K562 (cell line): ENCODE results near the gene EIF4G1. TPM values are rescaled to one million over a fixed set of nuclear protein-coding genes. Genes with fewer than 3 reads are reported as not detected.

ENCODE experiments used
- ARID1B ChIP-seq: fragments of 450-650 bp; IDR thresholded peaks from 2 replicates; pipeline ENCODE4 v1.6.1; 2016; ENCODE audit warnings: antibody characterized with exemption, mild to moderate bottlenecking, inconsistent platforms
- KLF10 ChIP-seq: fragments of 250-450 bp; sonication (Bioruptor Pico); IDR thresholded peaks from 2 replicates; pipeline ENCODE4 v1.6.1; 2021; ENCODE audit warnings: matching md5 sums
- KLF13 ChIP-seq: fragments of 450-650 bp; IDR thresholded peaks from 2 replicates; pipeline ENCODE4 v1.6.1; 2016; ENCODE audit warnings: missing genetic modification characterization, low read depth, mild to moderate bottlenecking, missing compliant biosample characterization, moderate library complexity, borderline replicate concordance
- MTA1 ChIP-seq: fragments of 450-650 bp; IDR thresholded peaks from 2 replicates; pipeline ENCODE4 v1.6.1; 2017; ENCODE audit warnings: borderline replicate concordance
- NR3C1 ChIP-seq: sonication (generic); formaldehyde crosslinking; IDR thresholded peaks from 2 replicates; pipeline ENCODE4 v1.8.1; 2022; ENCODE audit warnings: missing genetic modification reagents
- PHF8 ChIP-seq: fragments of 200-600 bp; sonication (generic); IDR thresholded peaks from 2 replicates; pipeline ENCODE4 v1.6.1; 2012; ENCODE audit warnings: mixed run types, mild to moderate bottlenecking, inconsistent platforms, low read length, moderate library complexity, borderline replicate concordance
- POLR2H ChIP-seq: IDR thresholded peaks from 2 replicates; pipeline ENCODE4 v1.6.1; 2016; ENCODE audit warnings: missing genetic modification characterization, low read depth, mild to moderate bottlenecking, control low read depth, missing compliant biosample characterization, moderate library complexity
- RBFOX2 ChIP-seq: fragments of 200-400 bp; formaldehyde crosslinking; IDR thresholded peaks from 2 replicates; pipeline ENCODE4 v1.6.1; 2017; ENCODE audit warnings: low read depth, mild to moderate bottlenecking, low read length, moderate library complexity
- TAF7 ChIP-seq: fragments of 450-650 bp; IDR thresholded peaks from 2 replicates; pipeline ENCODE4 v1.6.1; 2016; ENCODE audit warnings: missing genetic modification characterization, missing compliant biosample characterization
- TARDBP ChIP-seq: fragments of 450-650 bp; IDR thresholded peaks from 2 replicates; pipeline ENCODE4 v1.6.1; 2016
- ZBED1 ChIP-seq: IDR thresholded peaks from 2 replicates; pipeline ENCODE4 v1.6.1; 2014
- ZNF282 ChIP-seq: sonication (generic); formaldehyde crosslinking; IDR thresholded peaks from 2 replicates; pipeline ENCODE4 v1.8.1; 2023; ENCODE audit warnings: missing genetic modification reagents
- ZNF780A ChIP-seq: fragments of 250-450 bp; sonication (Bioruptor Pico); IDR thresholded peaks from 2 replicates; pipeline ENCODE4 v1.5.0; 2021; ENCODE audit warnings: mild to moderate bottlenecking
- polyA plus RNA-seq, 8 experiments: library from polyadenylated mRNA; depleted of rRNA in 4 of 8; stranded (reverse) in 5 of 8; unstranded in 3 of 8; fragments of >200 nt; fragmentation: Nextera tagmentation in 2 of 8; fragmentation: Illumina TruSeq in 1 of 8; extraction: Ambion mirVana in 2 of 8; extraction: Trizol in 1 of 8; gene quantifications; 2 replicates each; pipeline versions ENCODE4 v1.2.1 to v1.2.3, GENCODE V29; 2011 to 2014; ENCODE audit warnings: inconsistent platforms in 1 of 8, missing spikeins in 1 of 8
- total RNA-seq, 7 experiments: library from RNA; depleted of rRNA in 6 of 7; stranded (reverse); fragments of >200 nt in 6 of 7; fragmentation: Illumina TruSeq in 2 of 7; extraction: Trizol in 2 of 7; gene quantifications; 2 replicates each; pipeline versions ENCODE4 v1.2.1 to v1.2.3, GENCODE V29; 2011 to 2021; ENCODE audit warnings: low replicate concordance in 1 of 7
- TF ChIP-seq, protein P1 (sequence below): fragments of 450-650 bp; IDR thresholded peaks from 2 replicates; pipeline ENCODE4 v1.6.1; 2016; ENCODE audit warnings: low read depth
- TF ChIP-seq, protein P2 (sequence below): fragments of 150-350 bp; conservative IDR thresholded peaks from 2 replicates; pipeline ENCODE4 v1.6.1; 2014; ENCODE audit warnings: low read length
- TF ChIP-seq, protein P3 (sequence below): sonication (generic); formaldehyde crosslinking; IDR thresholded peaks from 2 replicates; pipeline ENCODE4 v1.8.0; 2022; ENCODE audit warnings: mild to moderate bottlenecking, missing genetic modification reagents

EIF4G1 gene
- total and polyA plus RNA-seq, 9 of the 15 experiments (the other 6 are each of a cell fraction or from before 2014, with no cell fraction given), result 4.6 to 505 (median 155) TPM

DNA sequence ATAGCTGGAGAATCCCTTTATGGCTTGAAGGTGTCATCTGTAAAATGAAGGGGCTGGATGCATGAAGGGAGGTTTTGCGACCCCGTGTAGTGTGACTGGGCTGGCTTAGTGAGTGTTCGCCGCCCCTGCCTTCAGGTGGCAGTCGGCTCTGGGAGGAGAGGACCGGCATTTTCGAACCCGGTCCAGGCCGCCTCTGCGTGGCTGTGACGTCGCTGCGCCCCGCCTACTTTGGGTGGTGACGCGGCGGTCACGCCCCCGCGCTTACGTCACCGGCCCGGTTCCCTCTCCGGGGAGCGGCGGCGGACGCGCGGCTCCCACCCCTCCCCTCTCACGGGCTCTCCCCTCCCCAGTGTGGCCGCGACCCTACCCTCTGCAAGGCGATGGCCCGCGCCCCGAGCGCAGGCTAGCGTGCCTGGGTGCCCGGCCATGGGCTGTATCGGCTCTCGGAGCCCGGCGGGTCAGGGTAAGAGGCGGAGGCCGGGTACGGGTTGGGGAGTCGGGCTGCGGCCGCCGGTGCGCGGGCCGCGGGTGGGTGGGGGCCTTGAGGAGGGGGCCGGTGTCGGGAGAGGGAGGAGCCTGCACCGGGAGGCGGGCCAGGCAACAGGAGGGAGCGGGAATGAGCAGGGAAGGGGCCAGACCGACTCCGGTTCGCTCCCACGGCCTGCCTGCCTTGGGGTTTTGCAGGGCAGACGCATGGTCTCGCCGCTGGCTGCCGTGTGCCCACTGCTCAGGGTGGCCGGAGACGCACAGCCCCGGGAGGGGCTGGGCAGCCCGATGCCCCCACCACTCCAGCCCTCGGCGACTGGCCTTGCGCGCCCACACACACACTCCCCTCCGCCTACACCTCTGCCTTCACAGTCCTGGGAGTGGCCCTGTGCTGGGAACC lies 21.5 kb downstream of the EIF4G1 start (continued):
- TF ChIP-seq, protein P1, sequence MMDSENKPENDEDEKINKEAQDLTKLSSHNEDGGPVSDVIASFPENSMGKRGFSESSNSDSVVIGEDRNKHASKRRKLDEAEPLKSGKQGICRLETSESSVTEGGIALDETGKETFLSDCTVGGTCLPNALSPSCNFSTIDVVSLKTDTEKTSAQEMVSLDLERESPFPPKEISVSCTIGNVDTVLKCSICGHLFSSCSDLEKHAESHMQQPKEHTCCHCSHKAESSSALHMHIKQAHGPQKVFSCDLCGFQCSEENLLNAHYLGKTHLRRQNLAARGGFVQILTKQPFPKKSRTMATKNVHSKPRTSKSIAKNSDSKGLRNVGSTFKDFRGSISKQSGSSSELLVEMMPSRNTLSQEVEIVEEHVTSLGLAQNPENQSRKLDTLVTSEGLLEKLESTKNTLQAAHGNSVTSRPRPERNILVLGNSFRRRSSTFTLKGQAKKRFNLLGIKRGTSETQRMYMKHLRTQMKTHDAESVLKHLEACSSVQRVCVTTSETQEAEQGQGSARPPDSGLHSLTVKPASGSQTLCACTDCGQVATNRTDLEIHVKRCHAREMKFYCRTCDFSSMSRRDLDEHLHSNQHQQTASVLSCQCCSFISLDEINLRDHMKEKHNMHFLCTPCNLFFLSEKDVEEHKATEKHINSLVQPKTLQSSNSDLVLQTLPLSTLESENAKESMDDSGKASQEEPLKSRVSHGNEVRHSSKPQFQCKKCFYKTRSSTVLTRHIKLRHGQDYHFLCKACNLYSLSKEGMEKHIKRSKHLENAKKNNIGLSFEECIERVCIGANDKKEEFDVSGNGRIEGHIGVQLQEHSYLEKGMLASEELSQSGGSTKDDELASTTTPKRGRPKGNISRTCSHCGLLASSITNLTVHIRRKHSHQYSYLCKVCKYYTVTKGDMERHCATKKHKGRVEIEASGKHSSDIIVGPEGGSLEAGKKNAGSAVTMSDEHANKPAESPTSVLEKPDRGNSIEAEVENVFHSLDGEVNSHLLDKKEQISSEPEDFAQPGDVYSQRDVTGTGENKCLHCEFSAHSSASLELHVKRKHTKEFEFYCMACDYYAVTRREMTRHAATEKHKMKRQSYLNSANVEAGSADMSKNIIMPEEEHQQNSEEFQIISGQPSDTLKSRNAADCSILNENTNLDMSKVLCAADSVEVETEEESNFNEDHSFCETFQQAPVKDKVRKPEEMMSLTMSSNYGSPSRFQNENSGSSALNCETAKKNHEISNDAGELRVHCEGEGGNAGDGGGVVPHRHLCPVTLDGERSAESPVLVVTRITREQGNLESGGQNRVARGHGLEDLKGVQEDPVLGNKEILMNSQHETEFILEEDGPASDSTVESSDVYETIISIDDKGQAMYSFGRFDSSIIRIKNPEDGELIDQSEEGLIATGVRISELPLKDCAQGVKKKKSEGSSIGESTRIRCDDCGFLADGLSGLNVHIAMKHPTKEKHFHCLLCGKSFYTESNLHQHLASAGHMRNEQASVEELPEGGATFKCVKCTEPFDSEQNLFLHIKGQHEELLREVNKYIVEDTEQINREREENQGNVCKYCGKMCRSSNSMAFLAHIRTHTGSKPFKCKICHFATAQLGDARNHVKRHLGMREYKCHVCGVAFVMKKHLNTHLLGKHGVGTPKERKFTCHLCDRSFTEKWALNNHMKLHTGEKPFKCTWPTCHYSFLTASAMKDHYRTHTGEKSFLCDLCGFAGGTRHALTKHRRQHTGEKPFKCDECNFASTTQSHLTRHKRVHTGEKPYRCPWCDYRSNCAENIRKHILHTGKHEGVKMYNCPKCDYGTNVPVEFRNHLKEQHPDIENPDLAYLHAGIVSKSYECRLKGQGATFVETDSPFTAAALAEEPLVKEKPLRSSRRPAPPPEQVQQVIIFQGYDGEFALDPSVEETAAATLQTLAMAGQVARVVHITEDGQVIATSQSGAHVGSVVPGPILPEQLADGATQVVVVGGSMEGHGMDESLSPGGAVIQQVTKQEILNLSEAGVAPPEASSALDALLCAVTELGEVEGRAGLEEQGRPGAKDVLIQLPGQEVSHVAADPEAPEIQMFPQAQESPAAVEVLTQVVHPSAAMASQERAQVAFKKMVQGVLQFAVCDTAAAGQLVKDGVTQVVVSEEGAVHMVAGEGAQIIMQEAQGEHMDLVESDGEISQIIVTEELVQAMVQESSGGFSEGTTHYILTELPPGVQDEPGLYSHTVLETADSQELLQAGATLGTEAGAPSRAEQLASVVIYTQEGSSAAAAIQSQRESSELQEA, result no peak
- TF ChIP-seq, protein P2, sequence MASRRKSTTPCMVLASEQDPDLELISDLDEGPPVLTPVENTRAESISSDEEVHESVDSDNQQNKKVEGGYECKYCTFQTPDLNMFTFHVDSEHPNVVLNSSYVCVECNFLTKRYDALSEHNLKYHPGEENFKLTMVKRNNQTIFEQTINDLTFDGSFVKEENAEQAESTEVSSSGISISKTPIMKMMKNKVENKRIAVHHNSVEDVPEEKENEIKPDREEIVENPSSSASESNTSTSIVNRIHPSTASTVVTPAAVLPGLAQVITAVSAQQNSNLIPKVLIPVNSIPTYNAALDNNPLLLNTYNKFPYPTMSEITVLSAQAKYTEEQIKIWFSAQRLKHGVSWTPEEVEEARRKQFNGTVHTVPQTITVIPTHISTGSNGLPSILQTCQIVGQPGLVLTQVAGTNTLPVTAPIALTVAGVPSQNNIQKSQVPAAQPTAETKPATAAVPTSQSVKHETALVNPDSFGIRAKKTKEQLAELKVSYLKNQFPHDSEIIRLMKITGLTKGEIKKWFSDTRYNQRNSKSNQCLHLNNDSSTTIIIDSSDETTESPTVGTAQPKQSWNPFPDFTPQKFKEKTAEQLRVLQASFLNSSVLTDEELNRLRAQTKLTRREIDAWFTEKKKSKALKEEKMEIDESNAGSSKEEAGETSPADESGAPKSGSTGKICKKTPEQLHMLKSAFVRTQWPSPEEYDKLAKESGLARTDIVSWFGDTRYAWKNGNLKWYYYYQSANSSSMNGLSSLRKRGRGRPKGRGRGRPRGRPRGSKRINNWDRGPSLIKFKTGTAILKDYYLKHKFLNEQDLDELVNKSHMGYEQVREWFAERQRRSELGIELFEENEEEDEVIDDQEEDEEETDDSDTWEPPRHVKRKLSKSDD, result no peak
- 0 out of 2 replicates have a peak, but pooled peaks have one; percentile 49 for TF ChIP-seq TARDBP
- TF ChIP-seq ZNF282 (CRISPR knock-in tag), result peak; percentile 50; the same call in 1 of the 2 replicates
- TF ChIP-seq RBFOX2, result peak; percentile 79
- TF ChIP-seq KLF10, result no peak
- TF ChIP-seq MTA1, result no peak
- no peak; the same call in 1 of the 2 replicates for TF ChIP-seq ARID1B
- no peak for TF ChIP-seq NR3C1 (CRISPR knock-in tag)
- no peak for TF ChIP-seq ZNF780A (CRISPR knock-in tag)
- TF ChIP-seq, protein P3, sequence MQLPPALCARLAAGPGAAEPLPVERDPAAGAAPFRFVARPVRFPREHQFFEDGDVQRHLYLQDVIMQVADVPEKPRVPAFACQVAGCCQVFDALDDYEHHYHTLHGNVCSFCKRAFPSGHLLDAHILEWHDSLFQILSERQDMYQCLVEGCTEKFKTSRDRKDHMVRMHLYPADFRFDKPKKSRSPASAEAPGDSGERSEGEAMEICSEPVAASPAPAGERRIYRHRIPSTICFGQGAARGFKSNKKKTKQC (CRISPR knock-in tag), result peak; percentile 31; the same call in 1 of the 2 replicates
- no peak for TF ChIP-seq POLR2H
- no peak for TF ChIP-seq ZBED1
- TF ChIP-seq PHF8, result peak; percentile 76; the same call in 1 of the 2 replicates
- TF ChIP-seq KLF13 (tag), result peak; percentile 90
- no peak for TF ChIP-seq TAF7 (tag)
